HCEC 1CT (cell line): ENCODE data around the gene STX10.

Experiments
- DNase-seq: peaks from one replicate; pipeline ENCODE4 v3.0.0-alpha.2; 2017

Gene STX10

DNA sequence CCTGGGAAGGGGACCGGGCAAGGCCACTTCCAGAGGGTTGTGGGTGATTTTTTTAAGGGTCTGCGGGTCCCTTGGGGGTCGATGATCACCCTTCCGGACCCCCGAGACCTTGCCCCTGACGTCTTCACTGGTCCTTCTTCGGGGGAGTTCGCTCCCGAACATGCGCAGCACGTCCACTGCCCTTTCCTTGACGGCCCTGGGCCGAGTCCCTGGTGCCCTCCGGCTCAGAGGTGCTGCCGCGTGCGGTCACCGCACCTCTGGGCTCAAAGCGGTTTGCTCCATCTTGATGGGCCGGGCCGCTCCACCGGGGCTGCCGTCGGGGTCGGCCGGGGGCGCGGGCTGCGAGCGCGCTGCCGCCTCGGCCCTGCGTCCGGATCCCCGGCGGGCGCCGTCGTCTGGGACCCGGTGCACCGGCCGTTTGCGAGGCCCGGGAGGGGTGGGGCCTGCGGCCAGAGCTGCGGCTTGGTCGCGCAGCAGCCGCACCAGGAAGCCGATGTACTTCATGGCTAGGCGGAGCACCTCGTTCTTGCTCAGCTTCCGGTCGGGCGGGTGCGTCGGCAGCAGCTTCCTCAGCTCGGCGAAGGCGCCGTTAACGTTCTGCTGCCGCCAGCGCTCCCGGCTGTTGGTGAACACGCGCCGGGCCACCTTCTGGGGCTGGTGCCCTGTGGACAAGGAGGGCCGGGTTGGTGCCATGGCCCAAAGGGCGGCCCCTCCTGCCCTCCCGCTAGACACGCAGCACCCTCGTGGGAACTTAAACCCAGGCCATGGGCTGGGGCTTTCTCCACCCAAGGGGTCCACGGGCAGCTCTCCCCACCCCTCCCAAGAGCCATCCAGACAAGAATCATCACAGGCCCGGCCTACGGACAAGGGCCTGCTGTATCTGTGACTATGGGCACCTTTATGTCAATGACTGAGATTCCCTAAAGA is 50.8 kb downstream of the STX10 start:
- no peak for DNase-seq

DNA sequence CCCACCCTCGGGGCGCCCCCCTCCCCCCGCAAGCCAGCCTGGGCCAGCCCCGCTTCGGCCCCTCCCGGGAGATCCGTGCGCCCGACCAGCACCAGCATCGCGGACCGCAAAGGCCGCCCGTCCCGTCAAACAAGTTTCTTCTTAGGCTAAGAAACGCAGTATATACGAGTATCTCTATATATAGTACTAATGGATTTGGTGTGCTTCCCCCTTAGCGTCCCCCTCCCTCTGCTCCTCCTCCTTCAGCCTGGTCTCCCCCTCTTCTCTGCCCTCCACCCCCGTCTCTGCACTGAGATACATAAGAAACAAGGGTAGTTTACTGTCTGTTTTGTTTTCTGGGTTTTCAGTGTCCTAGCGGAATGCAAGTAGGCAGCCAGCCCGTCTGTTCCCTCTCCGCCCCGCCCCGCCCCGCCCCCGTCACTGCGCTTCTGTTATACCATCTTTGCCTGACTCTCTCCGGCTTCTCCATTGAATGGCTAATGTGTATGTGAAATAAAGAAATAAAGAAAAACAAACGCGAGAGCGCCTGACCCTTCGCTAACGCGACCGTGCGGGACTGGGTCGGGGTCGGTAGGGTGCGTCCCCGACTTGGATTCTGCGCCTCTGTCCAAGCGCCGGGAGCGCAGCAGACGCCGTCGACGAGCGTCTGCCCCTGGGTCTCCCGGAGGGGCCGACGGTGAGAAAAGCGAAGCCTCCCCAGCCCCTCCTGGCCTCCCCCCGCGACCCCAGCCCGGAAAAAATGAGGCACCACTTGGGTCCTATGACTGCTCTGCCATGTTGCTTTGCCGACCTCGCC is 51.7 kb downstream of the STX10 start:
- no peak for DNase-seq

DNA sequence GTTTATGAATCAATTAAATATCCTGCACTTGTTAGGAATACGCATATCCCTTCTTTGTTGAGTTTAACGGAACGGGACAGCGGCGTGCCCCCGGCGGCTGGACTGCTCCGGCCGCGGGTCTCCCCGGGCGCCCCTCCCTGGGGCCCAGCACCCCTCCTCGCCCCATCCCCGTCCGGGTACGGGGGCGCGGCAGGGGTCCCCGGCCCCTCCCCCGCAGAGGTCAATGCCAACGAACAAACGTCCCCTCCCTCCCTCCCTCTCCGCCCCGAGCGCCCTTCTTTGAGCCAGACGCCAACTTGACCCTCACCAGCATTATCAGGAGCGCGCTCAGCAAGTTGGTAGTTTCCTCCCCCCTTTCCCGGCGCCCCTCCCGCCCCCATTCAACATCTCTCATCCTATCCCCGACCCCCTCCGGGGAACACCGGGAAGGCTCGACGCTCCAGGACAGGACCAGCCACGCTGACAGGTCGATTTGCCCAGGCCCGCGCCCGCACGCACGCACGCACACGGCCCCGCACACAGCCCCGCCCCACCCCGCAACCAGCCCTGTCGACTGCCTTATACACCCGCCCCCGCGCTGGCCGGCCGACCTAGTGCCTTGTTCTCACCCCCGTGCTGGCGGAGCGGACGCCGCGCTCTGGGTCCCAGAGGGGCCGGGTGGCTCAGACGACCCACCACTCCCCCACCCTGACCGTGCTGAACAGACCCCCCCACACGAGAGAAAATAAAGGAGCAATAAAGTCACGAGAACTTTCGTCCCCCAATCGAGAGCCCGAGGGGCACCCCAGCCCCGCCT is 52.5 kb downstream of the STX10 start:
- DNase-seq, result no peak

DNA sequence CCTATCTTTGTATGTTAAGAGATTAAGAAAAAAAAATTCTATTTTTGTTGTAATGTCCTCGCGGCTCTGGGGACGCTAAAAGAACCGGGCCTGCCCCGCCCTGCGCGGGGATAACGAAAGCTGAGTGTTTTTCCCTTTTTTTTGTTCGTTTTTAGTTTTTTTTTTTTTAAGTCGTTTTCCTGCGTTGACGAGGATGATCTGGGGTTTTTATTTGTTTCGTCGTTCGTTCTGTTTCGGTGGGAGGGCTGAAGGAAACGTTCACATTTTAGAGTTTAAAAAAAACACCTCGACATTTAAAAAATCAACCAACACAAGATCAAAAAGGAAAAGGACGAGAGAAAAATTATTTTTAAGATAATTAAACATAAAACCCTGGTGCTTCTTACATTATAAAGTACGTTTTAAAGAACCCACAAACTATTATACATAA is 53.1 kb downstream of the STX10 start:
- DNase-seq, result no peak

DNA sequence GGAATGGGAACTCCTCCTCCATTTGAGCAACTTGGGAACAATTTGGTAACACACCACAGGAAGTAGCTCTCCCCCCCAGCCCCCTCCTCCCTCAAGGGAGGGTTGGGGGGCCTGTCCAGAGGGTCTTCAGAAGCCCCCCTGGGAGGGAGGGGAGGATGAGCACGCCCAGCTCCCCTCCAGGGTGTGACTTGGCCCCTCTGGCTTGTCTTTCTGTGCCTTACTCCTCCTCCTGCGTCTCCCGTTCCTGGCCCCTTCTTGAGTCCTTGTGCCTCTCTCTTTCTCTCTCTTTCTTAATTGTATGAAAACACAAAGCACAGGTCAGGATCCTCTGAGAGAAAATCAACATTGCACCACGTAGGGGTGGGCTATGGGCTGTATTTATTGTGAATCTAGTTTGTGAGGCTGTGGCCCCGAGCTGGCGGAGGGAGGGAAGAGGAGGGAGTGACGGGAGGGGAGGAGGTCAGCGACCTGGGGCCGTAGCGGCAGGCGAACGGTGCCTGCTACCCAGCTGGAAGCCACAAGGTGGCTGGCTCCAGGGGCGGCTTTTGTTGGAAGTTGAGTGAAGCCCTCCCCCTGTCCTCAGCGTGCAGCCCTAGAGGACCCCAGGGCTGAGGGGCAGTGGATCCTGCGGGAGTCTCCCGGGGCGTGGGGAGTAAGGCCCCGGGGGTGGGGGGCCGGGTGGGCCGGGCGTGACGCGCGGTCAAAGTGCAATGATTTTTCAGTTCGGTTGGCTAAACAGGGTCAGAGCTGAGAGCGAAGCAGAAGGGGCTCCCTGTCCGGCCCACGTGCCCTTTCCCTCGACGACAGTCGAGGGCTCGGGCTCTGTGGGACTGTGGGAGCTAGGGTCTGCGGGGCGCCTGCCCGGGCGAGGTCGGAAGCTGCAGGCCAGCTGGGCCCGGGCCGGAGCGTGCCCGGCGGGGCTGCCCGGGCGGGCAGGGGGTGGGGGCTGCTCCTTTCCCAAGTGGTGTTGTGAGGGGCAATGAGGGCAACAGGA is 53.9 kb downstream of the STX10 start:
- DNase-seq, result no peak

DNA sequence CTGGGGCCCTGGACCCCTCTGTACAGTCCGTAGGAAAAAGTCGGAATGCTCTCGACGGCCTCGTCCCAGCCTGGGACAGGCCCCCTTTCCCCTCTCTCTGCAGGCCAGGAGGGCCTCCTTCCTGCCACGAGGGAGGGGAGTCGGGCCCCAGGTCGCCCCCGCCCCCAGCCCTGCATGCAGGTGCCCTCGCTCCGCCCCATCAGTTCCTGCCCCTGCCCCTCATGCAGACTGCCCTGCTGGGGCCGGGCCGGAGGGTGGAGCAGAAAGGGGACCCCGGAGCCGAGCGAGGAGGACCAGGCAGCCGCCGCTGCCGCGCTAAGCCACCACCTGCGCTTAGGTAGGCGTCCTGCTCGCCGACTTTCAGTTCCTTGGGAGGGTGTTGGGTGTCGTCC is 54.8 kb downstream of the STX10 start:
- DNase-seq, result no peak

DNA sequence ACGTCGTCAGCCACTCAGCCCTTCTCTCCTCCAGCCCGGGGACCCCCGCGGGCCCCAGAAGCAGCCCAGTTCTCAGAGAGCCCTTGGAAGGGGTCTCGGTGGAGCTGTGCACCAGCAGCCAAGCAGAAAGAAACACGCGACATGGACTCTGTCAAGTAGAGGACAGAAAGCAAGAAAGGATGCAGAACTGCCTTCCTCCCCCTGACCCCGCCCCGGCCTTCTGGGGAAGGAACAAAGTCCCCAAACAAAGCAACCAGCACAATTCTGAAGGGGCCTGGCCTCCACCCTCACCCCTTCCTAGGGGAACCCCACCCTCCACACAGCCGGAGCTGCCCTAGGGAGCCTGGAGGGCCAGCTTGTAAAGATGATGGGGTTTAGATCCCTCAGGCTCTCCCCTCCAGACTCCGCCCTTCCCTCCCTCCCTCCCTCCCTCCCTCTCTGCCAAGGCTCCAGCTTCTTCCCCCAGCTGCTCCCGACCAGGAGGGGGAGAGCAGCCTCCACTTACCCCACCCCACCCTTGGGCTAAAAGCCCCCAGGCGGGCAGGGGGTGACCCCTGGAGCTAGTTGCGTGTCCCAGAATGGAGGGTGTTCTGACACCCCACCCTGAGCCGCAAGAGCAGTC is 55.3 kb downstream of the STX10 start:
- no peak for DNase-seq

DNA sequence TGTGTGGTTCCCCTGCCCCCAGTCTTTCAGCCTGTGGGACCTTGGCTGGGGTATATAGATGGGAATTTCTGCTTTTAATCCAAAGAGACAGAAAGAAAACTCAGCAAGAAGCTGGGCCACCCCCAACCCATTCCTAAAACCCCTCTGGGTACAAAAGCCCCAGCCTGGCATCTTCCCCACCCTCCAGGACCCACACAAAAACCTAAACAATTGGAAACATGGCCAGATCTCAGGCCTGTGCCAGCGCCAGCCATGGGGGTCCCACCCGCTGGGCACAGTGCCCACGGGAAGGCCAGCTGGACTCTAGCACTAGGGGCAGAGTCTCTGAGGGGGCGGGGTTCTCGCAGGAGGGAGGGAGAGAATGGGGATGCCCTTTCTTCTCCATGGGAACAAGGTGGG is 56.1 kb downstream of the STX10 start:
- no peak for DNase-seq
